H1 (cell line): Measurements from ENCODE around the gene GON4L. TPM values are rescaled to one million over a fixed set of nuclear protein-coding genes. Genes with fewer than 3 reads are reported as not detected.

Source experiments
- CTCF ChIA-PET: fragments of 300-600 bp; sonication (Branson Sonifier 250); formaldehyde crosslinking; loops from one replicate; lab custom pipeline; 2021; ENCODE audit not compliant: partially characterized antibody; lab: Charles Lee
- POLR2A ChIA-PET: fragments of 300-600 bp; sonication (Branson Sonifier 250); formaldehyde crosslinking; loops from one replicate; lab custom pipeline; 2021; ENCODE audit warnings: inconsistent platforms; ENCODE audit not compliant: partially characterized antibody; lab: Charles Lee
- DNase-seq, 2 experiments: peaks; one replicate each; pipeline versions ENCODE4 v3.0.0 to v3.0.0-alpha.2; 2010 to 2022; ENCODE audit warnings: low spot score in 2 of 2, low read depth in 1 of 2, mixed read lengths in 1 of 2
- FAIRE-seq: peaks from 2 replicates; lab custom pipeline; 2011; peaks lifted over from hg19 to GRCh38; lab: Jason Lieb, UNC
- H2AFZ ChIP-seq: 2 replicates; pipeline ENCODE4 v1.8.1; 2012; ENCODE audit warnings: low read length, inconsistent platforms
- H2AK5ac ChIP-seq: 2 replicates; pipeline ENCODE4 v1.6.1; 2013; ENCODE audit warnings: low read depth, low read length
- H2BK120ac ChIP-seq: replicated peaks from 2 replicates; pipeline ENCODE3; 2013; ENCODE audit warnings: low read depth, low read length, inconsistent platforms
- H2BK12ac ChIP-seq: 2 replicates; pipeline ENCODE4 v1.6.1; 2013; ENCODE audit warnings: low read depth, low read length
- H2BK15ac ChIP-seq: 2 replicates; pipeline ENCODE4 v1.6.1; 2013; ENCODE audit warnings: low read length
- H2BK20ac ChIP-seq: 2 replicates; pipeline ENCODE4 v1.6.1; 2013; ENCODE audit warnings: low read length
- H2BK5ac ChIP-seq: 2 replicates; pipeline ENCODE4 v1.6.1; 2013; ENCODE audit warnings: low read depth, low read length
- H3K14ac ChIP-seq: 2 replicates; pipeline ENCODE4 v1.6.1; 2013; ENCODE audit warnings: inconsistent platforms; ENCODE audit not compliant: insufficient read length
- H3K18ac ChIP-seq: 2 replicates; pipeline ENCODE4 v1.6.1; 2013; ENCODE audit warnings: low read length; ENCODE audit errors: extremely low read depth
- H3K23ac ChIP-seq: 2 replicates; pipeline ENCODE4 v1.6.1; 2013; ENCODE audit warnings: inconsistent platforms; ENCODE audit not compliant: insufficient read length
- H3K23me2 ChIP-seq: 2 replicates; pipeline ENCODE4 v1.6.1; 2013; ENCODE audit warnings: low read depth, low read length
- H3K27ac ChIP-seq: 2 replicates; pipeline ENCODE4 v1.6.1; 2011; ENCODE audit warnings: low read depth, low read length, inconsistent platforms
- H3K27me3 ChIP-seq, 4 experiments: replicated peaks in 1 of 4; 1 replicate in 1 of 4; 2 replicates in 3 of 4; pipeline versions ENCODE4 v1.6.1 to v1.8.1; 2011 to 2013; ENCODE audit warnings: low read length in 3 of 4, mild to moderate bottlenecking in 3 of 4, inconsistent platforms in 2 of 4, mixed read lengths in 2 of 4, moderate library complexity in 1 of 4; ENCODE audit not compliant: control insufficient read depth in 3 of 4, insufficient read depth in 3 of 4; ENCODE audit errors: extremely low read depth in 1 of 4
- H3K36me3 ChIP-seq, 4 experiments: 2 replicates each; pipeline versions ENCODE4 v1.6.1 to v1.8.1; 2011 to 2013; ENCODE audit warnings: mild to moderate bottlenecking in 4 of 4, low read length in 3 of 4, moderate library complexity in 2 of 4, control low read depth in 1 of 4, inconsistent platforms in 1 of 4; ENCODE audit not compliant: insufficient read depth in 4 of 4, control insufficient read depth in 2 of 4
- H3K4ac ChIP-seq: replicated peaks from 2 replicates; pipeline ENCODE3; 2013; ENCODE audit warnings: low read length, low read depth, mixed read lengths, inconsistent platforms; ENCODE audit not compliant: insufficient read length
- H3K4me1 ChIP-seq, 4 experiments: replicated peaks in 1 of 4; 1 replicate in 1 of 4; 2 replicates in 3 of 4; pipeline versions ENCODE4 v1.6.1 to v1.8.1; 2011 to 2013; ENCODE audit warnings: low read length in 3 of 4, inconsistent platforms in 2 of 4, mixed read lengths in 1 of 4; ENCODE audit not compliant: insufficient read depth in 4 of 4, control insufficient read depth in 3 of 4
- H3K4me2 ChIP-seq, 2 experiments: 2 replicates each; pipeline versions ENCODE4 v1.6.1 to v1.8.1; 2011 to 2013; ENCODE audit warnings: low read depth in 2 of 2, low read length in 2 of 2, control low read depth in 1 of 2, inconsistent platforms in 1 of 2, mild to moderate bottlenecking in 1 of 2; ENCODE audit not compliant: insufficient read depth in 1 of 2
- H3K4me3 ChIP-seq, 4 experiments: fragments of 200-600, 300-600 bp in 1 of 4; sonication (generic), shearing (Covaris generic), sonication (Bioruptor Twin) in 1 of 4; 2 replicates each; pipeline versions ENCODE4 v1.5.1 to v1.8.1; 2011 to 2016; ENCODE audit warnings: low read length in 4 of 4, low read depth in 3 of 4, control low read depth in 2 of 4, inconsistent platforms in 2 of 4, mild to moderate bottlenecking in 2 of 4, mixed read lengths in 1 of 4, moderate library complexity in 1 of 4; ENCODE audit not compliant: insufficient read depth in 2 of 4; ENCODE audit errors: extremely low read depth in 1 of 4
- H3K56ac ChIP-seq: replicated peaks from 2 replicates; pipeline ENCODE3; 2013; ENCODE audit warnings: low read depth, mild to moderate bottlenecking, mixed read lengths, low read length, inconsistent platforms; ENCODE audit not compliant: insufficient read length
- H3K79me1 ChIP-seq: 2 replicates; pipeline ENCODE4 v1.6.1; 2013; ENCODE audit warnings: low read depth, low read length, control low read depth
- H3K79me2 ChIP-seq, 2 experiments: 2 replicates each; pipeline versions ENCODE4 v1.6.1 to v1.8.1; 2012 to 2013; ENCODE audit warnings: low read length in 2 of 2, mild to moderate bottlenecking in 2 of 2, inconsistent platforms in 1 of 2; ENCODE audit not compliant: insufficient read depth in 2 of 2, control insufficient read depth in 1 of 2
- H3K9ac ChIP-seq, 4 experiments: replicated peaks in 1 of 4; 1 replicate in 1 of 4; 2 replicates in 3 of 4; pipeline versions ENCODE4 v1.6.1 to v1.8.1; 2011 to 2013; ENCODE audit warnings: low read depth in 3 of 4, low read length in 3 of 4, control low read depth in 2 of 4, mild to moderate bottlenecking in 2 of 4, moderate library complexity in 2 of 4, inconsistent platforms in 1 of 4; ENCODE audit errors: extremely low read depth in 1 of 4
- H3K9me3 ChIP-seq, 2 experiments: 2 replicates each; pipeline versions ENCODE4 v1.6.1 to v1.8.1; 2012 to 2013; ENCODE audit warnings: mild to moderate bottlenecking in 2 of 2, moderate library complexity in 2 of 2, control low read depth in 1 of 2, inconsistent platforms in 1 of 2, low read depth in 1 of 2, low read length in 1 of 2, mixed read lengths in 1 of 2; ENCODE audit not compliant: insufficient read depth in 2 of 2
- H4K20me1 ChIP-seq, 2 experiments: replicated peaks in 1 of 2; 2 replicates each; pipeline versions ENCODE3 to v1.8.1; 2011 to 2013; ENCODE audit warnings: inconsistent platforms in 2 of 2, low read length in 2 of 2, mild to moderate bottlenecking in 1 of 2; ENCODE audit not compliant: insufficient read depth in 2 of 2, control insufficient read depth in 1 of 2
- H4K5ac ChIP-seq: 2 replicates; pipeline ENCODE4 v1.6.1; 2013; ENCODE audit warnings: low read length, low read depth, mixed read lengths, inconsistent platforms; ENCODE audit not compliant: insufficient read length
- H4K8ac ChIP-seq: 2 replicates; pipeline ENCODE4 v1.8.0; 2013; ENCODE audit warnings: mild to moderate bottlenecking, moderate library complexity, low read length, inconsistent platforms; ENCODE audit not compliant: insufficient read depth; ENCODE audit errors: extremely low read depth
- H4K91ac ChIP-seq: replicated peaks from 2 replicates; pipeline ENCODE3; 2013; ENCODE audit warnings: low read length, mixed read lengths, inconsistent platforms; ENCODE audit not compliant: insufficient read length
- ASH2L ChIP-seq: fragments of 200-600, 300-600 bp; sonication (generic); IDR thresholded peaks from one replicate; pipeline ENCODE4 v1.7.1; 2017; ENCODE audit warnings: low read length
- CTBP2 ChIP-seq: IDR thresholded peaks from 2 replicates; pipeline ENCODE4 v1.7.0; 2011; ENCODE audit warnings: borderline replicate concordance, mild to moderate bottlenecking, moderate library complexity, mixed read lengths, low read length; ENCODE audit not compliant: insufficient read depth, insufficient read length
- KDM4A ChIP-seq: IDR thresholded peaks from one replicate; pipeline ENCODE4 v1.7.1; 2012; ENCODE audit warnings: low read depth, mild to moderate bottlenecking, moderate library complexity, low read length, inconsistent platforms; ENCODE audit not compliant: severe bottlenecking
- NANOG ChIP-seq: IDR thresholded peaks from 2 replicates; pipeline ENCODE4 v1.6.1; 2011; ENCODE audit warnings: low read length, low read depth, mild to moderate bottlenecking, inconsistent platforms; ENCODE audit not compliant: insufficient read depth, poor library complexity, severe bottlenecking
- RFX5 ChIP-seq: IDR thresholded peaks from 2 replicates; pipeline ENCODE4 v1.6.1; 2011; ENCODE audit warnings: low read depth, low read length, improper control_type of control experiment, borderline replicate concordance
- SIN3A ChIP-seq, 2 experiments: IDR thresholded peaks in 1 of 2; conservative IDR thresholded peaks in 1 of 2; 2 replicates each; pipeline ENCODE4 v1.6.1; 2011 to 2012; ENCODE audit warnings: low read length in 2 of 2, improper control_type of control experiment in 1 of 2, low read depth in 1 of 2, mild to moderate bottlenecking in 1 of 2
- SIRT6 ChIP-seq: IDR thresholded peaks from one replicate; pipeline ENCODE4 v1.7.1; 2012; ENCODE audit warnings: low read length, inconsistent platforms
- SP1 ChIP-seq: IDR thresholded peaks from 2 replicates; pipeline ENCODE4 v1.6.1; 2011; ENCODE audit warnings: low read depth, low read length
- SRF ChIP-seq: IDR thresholded peaks from 2 replicates; pipeline ENCODE4 v1.6.1; 2011; ENCODE audit warnings: mild to moderate bottlenecking, low read depth, low read length, moderate library complexity
- WGBS, 2 experiments: shearing (Covaris generic) in 1 of 2; methylation state at CpG; one replicate each; pipeline versions ENCODE4 v1.1.6 to v1.1.7; 2013 to 2015; ENCODE audit warnings: low lambda C conversion rate in 2 of 2, mixed read lengths in 2 of 2, inconsistent platforms in 1 of 2, low coverage in 1 of 2, missing lambda C conversion rate in 1 of 2; ENCODE audit not compliant: insufficient replicate concordance in 2 of 2, insufficient coverage in 1 of 2, insufficient read length in 1 of 2; ENCODE audit errors: extremely low coverage in 1 of 2, missing lambda C conversion rate in 1 of 2; 5-methylcytosine and 5-hydroxymethylcytosine counted together
- polyA plus RNA-seq, 7 experiments: library from polyadenylated mRNA; depleted of rRNA in 3 of 7; stranded (reverse) in 5 of 7; unstranded in 2 of 7; fragments of >200 nt in 5 of 7; fragments of 200-250 nt in 2 of 7; gene quantifications; 1 replicate in 5 of 7; 2 replicates in 1 of 7; 4 replicates in 1 of 7; pipeline versions ENCODE4 v1.2.1 to v1.2.3, GENCODE V29; 2011 to 2013; ENCODE audit warnings: missing spikeins in 2 of 7, mixed read lengths in 2 of 7
- total RNA-seq: library from RNA; stranded (reverse); fragmentation: NEBNext Ultra II Directional; extraction: Animal tissue kit (Norgen Biotek cat#: 25700); gene quantifications from 2 replicates; pipeline ENCODE4 v1.2.1, GENCODE V29; 2021
- TF ChIP-seq, protein P1 (sequence below): IDR thresholded peaks from 2 replicates; pipeline ENCODE4 v1.6.1; 2012; ENCODE audit warnings: inconsistent platforms
- TF ChIP-seq, protein P2 (sequence below): IDR thresholded peaks from 2 replicates; pipeline ENCODE4 v1.6.1; 2012; ENCODE audit warnings: inconsistent platforms

GON4L gene
- total and polyA plus RNA-seq, 2 of the 8 experiments (the other 6 are each of a cell fraction or from before 2014, with no cell fraction given) = 26.2 to 52.1 TPM

DNA sequence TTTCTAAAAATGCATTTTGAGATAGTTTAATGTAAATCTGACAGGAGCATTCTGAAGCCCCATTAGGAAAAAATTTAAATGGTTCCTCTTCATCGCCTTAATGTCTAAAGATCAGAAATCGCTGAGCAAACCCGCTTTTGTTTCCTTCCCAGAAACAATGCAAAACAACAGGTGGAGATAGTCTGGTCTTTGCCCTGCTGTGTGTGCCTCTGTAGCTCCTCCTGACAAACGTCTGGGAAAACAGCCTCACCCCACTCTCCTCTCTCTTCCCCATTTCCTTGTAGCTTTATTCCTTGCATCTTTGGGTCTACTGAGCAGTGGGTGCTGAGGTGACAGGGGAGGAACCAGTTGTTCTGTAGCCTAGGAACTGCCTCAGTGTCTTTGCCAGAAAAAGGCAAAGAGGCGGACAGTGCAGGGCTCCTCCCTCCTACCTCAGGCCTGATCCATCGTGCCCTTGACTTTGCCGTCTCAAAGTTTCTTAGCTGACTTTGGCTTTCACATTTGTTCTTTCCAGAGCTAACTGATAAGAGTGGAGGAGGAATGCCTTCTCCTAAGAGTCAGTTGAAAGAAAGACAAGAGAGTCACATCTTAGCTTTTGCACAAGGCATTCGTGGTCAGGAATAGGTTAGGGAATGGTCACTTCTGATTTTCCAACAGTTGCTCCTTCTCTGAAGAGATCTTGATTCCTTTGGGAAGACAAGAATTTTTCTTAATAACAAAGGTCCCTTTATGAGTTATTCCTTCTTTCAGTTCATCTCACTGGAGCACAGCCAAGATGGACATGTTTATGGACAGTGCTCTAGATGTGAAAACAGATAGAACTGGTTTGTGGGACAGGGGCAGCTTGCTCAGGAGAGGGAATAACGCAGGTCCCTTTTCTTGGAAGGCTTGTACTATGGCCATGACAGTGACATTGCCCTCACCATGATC lies 27.3 kb upstream of the GON4L start:
- no peak overlapping the region for H2BK12ac ChIP-seq
- no peak overlapping the region for H4K5ac ChIP-seq
- ChIA-PET POLR2A (no interaction called here), CTCF (interaction anchor here (0.6 to 1.4 kb wide), 2 partner anchors 12 to 1279 kb away, joined by 4 read pairs; no protein-coding TSS in a partner anchor)
- no peak for FAIRE-seq
- H3K9me3 ChIP-seq = no peaks in the 10 kb centered on the region
- H3K14ac ChIP-seq = no peak overlapping the region
- no peak overlapping the region for H4K8ac ChIP-seq
- no peaks in the 10 kb centered on the region for H3K23me2 ChIP-seq
- no peak overlapping the region for H3K4me2 ChIP-seq
- H3K23ac ChIP-seq = no peak overlapping the region
- no peak overlapping the region for H2BK15ac ChIP-seq
- no peak for DNase-seq
- no peak overlapping the region for H2BK120ac ChIP-seq
- no peak overlapping the region for H3K56ac ChIP-seq
- H3K79me2 ChIP-seq = no peaks in the 10 kb centered on the region
- H2AK5ac ChIP-seq = no peak overlapping the region
- no peaks in the 10 kb centered on the region for H4K20me1 ChIP-seq
- H2BK5ac ChIP-seq = no peak overlapping the region
- no peaks in the 10 kb centered on the region for H3K79me1 ChIP-seq
- H2AFZ ChIP-seq = no peak overlapping the region
- no peak overlapping the region for H2BK20ac ChIP-seq
- H3K36me3 ChIP-seq = no peaks in the 10 kb centered on the region
- no peak overlapping the region for H3K18ac ChIP-seq
- H3K9ac ChIP-seq = no peak overlapping the region
- 85% methylated on average over 9 of the region's 9 CpGs; no CpG with 5 or more reads in 1 of the 2 experiments for WGBS, 2 experiments
- no peak overlapping the region for H3K4ac ChIP-seq
- no peaks in the 10 kb centered on the region for H3K27me3 ChIP-seq
- no peak overlapping the region for H4K91ac ChIP-seq
- H3K4me1 ChIP-seq = 0 out of 7 replicates have a peak, but pooled peaks cover 0 to 3% (median 0%) of the 10 kb centered on the region in 4 experiments
- H3K27ac ChIP-seq = no peak overlapping the region
- H3K4me3 ChIP-seq = no peak overlapping the region
- TF ChIP-seq NANOG = no peak
- TF ChIP-seq ASH2L = no peak
- TF ChIP-seq SIN3A (conservative IDR thresholded peaks at IDR 0.05 in 1 of 2, IDR thresholded peaks at IDR 0.05 in 1 of 2; ENCODE audit: low read depth in 1 of 2, low read length in 2 of 2) = no peak
- TF ChIP-seq RFX5 = no peak
- TF ChIP-seq, protein P1, sequence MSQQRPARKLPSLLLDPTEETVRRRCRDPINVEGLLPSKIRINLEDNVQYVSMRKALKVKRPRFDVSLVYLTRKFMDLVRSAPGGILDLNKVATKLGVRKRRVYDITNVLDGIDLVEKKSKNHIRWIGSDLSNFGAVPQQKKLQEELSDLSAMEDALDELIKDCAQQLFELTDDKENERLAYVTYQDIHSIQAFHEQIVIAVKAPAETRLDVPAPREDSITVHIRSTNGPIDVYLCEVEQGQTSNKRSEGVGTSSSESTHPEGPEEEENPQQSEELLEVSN = no peak
- no peak for TF ChIP-seq SIRT6
- TF ChIP-seq SP1 = no peak
- TF ChIP-seq KDM4A = no peak
- TF ChIP-seq, protein P2, sequence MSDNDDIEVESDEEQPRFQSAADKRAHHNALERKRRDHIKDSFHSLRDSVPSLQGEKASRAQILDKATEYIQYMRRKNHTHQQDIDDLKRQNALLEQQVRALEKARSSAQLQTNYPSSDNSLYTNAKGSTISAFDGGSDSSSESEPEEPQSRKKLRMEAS = no peak
- no peak for TF ChIP-seq CTBP2
- no peak for TF ChIP-seq SRF
